Fibroblast of skin of left quadriceps (primary cell): Measurements from ENCODE around the gene CCDC136.

ENCODE experiments used
- DNase-seq, 2 experiments: peaks; one replicate each; pipeline ENCODE4 v3.0.0-alpha.2; 2013; ENCODE audit warnings: low read depth in 2 of 2

Gene CCDC136

GRCh38 chr7:128805225-128805624, 13.5 kb downstream of the CCDC136 start:
- no peak for DNase-seq

- no peak for DNase-seq
Measured at GRCh38 chr7:128807191-128807590, 15.4 kb downstream of the CCDC136 start.

GRCh38 chr7:128809363-128809762, 17.6 kb downstream of the CCDC136 start:
- no peak for DNase-seq

- no peak for DNase-seq
Measured at GRCh38 chr7:128810473-128810872, 18.7 kb downstream of the CCDC136 start.

GRCh38 chr7:128810997-128811396, 19.2 kb downstream of the CCDC136 start:
- DNase-seq: no peak

GRCh38 chr7:128811631-128812430, 20.1 kb downstream of the CCDC136 start:
- DNase-seq: no peak

- no peak for DNase-seq
Measured at GRCh38 chr7:128812514-128813168, 20.9 kb downstream of the CCDC136 start.

GRCh38 chr7:128814499-128814898, 22.7 kb downstream of the CCDC136 start:
- no peak for DNase-seq

GRCh38 chr7:128815289-128815942, 23.6 kb downstream of the CCDC136 start:
- no peak for DNase-seq

- no peak for DNase-seq
Measured at GRCh38 chr7:128818694-128819093, 26.9 kb downstream of the CCDC136 start.

GRCh38 chr7:128821724-128822123, 30.0 kb downstream of the CCDC136 start:
- DNase-seq: no peak

GRCh38 chr7:128826512-128826911, 34.7 kb downstream of the CCDC136 start:
- no peak for DNase-seq

- no peak for DNase-seq
Measured at GRCh38 chr7:128826916-128827247, 35.1 kb downstream of the CCDC136 start.

- no peak for DNase-seq
Measured at GRCh38 chr7:128827248-128827958, 35.6 kb downstream of the CCDC136 start.

- no peak for DNase-seq
Measured at GRCh38 chr7:128827971-128828711, 36.4 kb downstream of the CCDC136 start.

GRCh38 chr7:128829391-128830166, 37.8 kb downstream of the CCDC136 start:
- DNase-seq: no peak

- no peak for DNase-seq
Measured at GRCh38 chr7:128830231-128831177, 38.7 kb downstream of the CCDC136 start, which contains the start of gene FLNC. FLNC (plus strand) TSS chr7:128830406; CDS start chr7:128830638, 232 bp downstream.

- DNase-seq: no peak
Measured at GRCh38 chr7:128831178-128831993, 39.6 kb downstream of the CCDC136 start.
